SU-DHL-6 (cell line): ENCODE measurements around the gene NCKIPSD.
A peak's percentile ranks its signal among the peaks of the same experiment; 100 is the strongest.

Experiments
- H2AFZ ChIP-seq: fragments of 200-600 bp; sonication (generic); 2 replicates; pipeline ENCODE4 v1.6.1; 2014; ENCODE audit warnings: low read depth, mild to moderate bottlenecking, moderate library complexity, mixed read lengths, antibody characterized with exemption, low read length; ENCODE audit not compliant: severe bottlenecking
- H3F3A ChIP-seq: fragments of 200-600 bp; shearing (Covaris generic); 2 replicates; pipeline ENCODE4 v1.6.0; 2016; ENCODE audit warnings: antibody characterized with exemption, mild to moderate bottlenecking; ENCODE audit not compliant: insufficient read depth
- H3K27ac ChIP-seq: fragments of 200-600 bp; sonication (generic); 2 replicates; pipeline ENCODE4 v1.5.1; 2016; ENCODE audit warnings: low read depth, mild to moderate bottlenecking, low read length, moderate library complexity, mixed read lengths
- H3K27me3 ChIP-seq: fragments of 200-600 bp; sonication (generic), shearing (Covaris generic); 2 replicates; pipeline ENCODE4 v1.6.0; 2014; ENCODE audit warnings: mild to moderate bottlenecking, low read length
- H3K36me3 ChIP-seq: fragments of 200-600 bp; sonication (generic); 2 replicates; pipeline ENCODE4 v1.6.1; 2014; ENCODE audit warnings: mild to moderate bottlenecking, low read length, mixed read lengths
- H3K4me2 ChIP-seq: fragments of 300-600, 200-600 bp; shearing (Covaris generic), sonication (generic); 2 replicates; pipeline ENCODE4 v1.6.0; 2014; ENCODE audit warnings: low read length, low read depth, mild to moderate bottlenecking; ENCODE audit not compliant: poor library complexity, severe bottlenecking
- H3K4me3 ChIP-seq: fragments of 200-600 bp; sonication (generic); 2 replicates; pipeline ENCODE4 v1.5.1; 2014; ENCODE audit warnings: antibody characterized with exemption, low read length, mild to moderate bottlenecking, mixed read lengths; ENCODE audit not compliant: insufficient read depth, poor library complexity, severe bottlenecking
- H3K79me2 ChIP-seq: fragments of 200-600 bp; sonication (generic); 2 replicates; pipeline ENCODE4 v1.6.1; 2014; ENCODE audit warnings: mild to moderate bottlenecking, low read length, moderate library complexity; ENCODE audit not compliant: insufficient read depth
- H3K9ac ChIP-seq: fragments of 200-600 bp; sonication (generic); 2 replicates; pipeline ENCODE4 v1.7.0; 2014; ENCODE audit warnings: mild to moderate bottlenecking, low read length
- H3K9me2 ChIP-seq: fragments of 200-600 bp; sonication (generic); replicated peaks from 2 replicates; pipeline ENCODE4 v1.6.1; 2014; ENCODE audit warnings: low read length; ENCODE audit not compliant: insufficient read depth
- H3K9me3 ChIP-seq: fragments of 200-600 bp; sonication (generic); 2 replicates; pipeline ENCODE4 v1.6.1; 2014; ENCODE audit warnings: low read length, mixed read lengths; ENCODE audit not compliant: insufficient read depth
- H4K20me1 ChIP-seq: fragments of 200-600 bp; sonication (generic); 2 replicates; pipeline ENCODE4 v1.6.1; 2014; ENCODE audit warnings: low read depth, mild to moderate bottlenecking, antibody characterized with exemption, low read length, moderate library complexity, mixed read lengths
- CTCF ChIP-seq: fragments of 200-600 bp; sonication (generic); IDR thresholded peaks from one replicate; pipeline ENCODE4 v1.5.1; 2017; ENCODE audit warnings: antibody characterized with exemption, mild to moderate bottlenecking, low read length, moderate library complexity; ENCODE audit not compliant: insufficient read depth, poor library complexity, severe bottlenecking
- EZH2phosphoT487 ChIP-seq: fragments of 200-600 bp; sonication (generic), shearing (Covaris generic); conservative IDR thresholded peaks from 2 replicates; pipeline ENCODE4 v1.6.1; 2018; ENCODE audit warnings: mild to moderate bottlenecking, antibody characterized with exemption, low read length, moderate library complexity, mixed read lengths

The NCKIPSD gene

GRCh38 chr3:48684480-48685143 is 1.1 kb downstream of the NCKIPSD start:
- peak overlapping the region; percentile 91 for H3K27ac ChIP-seq
- H2AFZ ChIP-seq = no peak overlapping the region
- peak overlapping the region; percentile 95 for H3K9ac ChIP-seq
- peak overlapping the region; percentile 97 for H3K4me3 ChIP-seq
- no peaks in the 10 kb centered on the region for H3K9me2 ChIP-seq
- no peaks in the 10 kb centered on the region for H3K27me3 ChIP-seq
- peak overlapping the region; percentile 90 for H3K4me2 ChIP-seq
- H4K20me1 ChIP-seq = no peaks in the 10 kb centered on the region
- peaks cover 26% of the 10 kb centered on the region for H3F3A ChIP-seq
- no peaks in the 10 kb centered on the region for H3K36me3 ChIP-seq
- no peak for TF ChIP-seq EZH2phosphoT487
- no peak for TF ChIP-seq CTCF
- peaks cover 26% of the 10 kb centered on the region for H3K79me2 ChIP-seq
- H3K9me3 ChIP-seq = no peaks in the 10 kb centered on the region

- Histone ChIP-seq H3K4me2 (peak overlapping the region; percentile 90), H3K9me2 (no peaks in the 10 kb centered on the region), H3K27ac (no peak overlapping the region), H3K36me3 (no peaks in the 10 kb centered on the region), H3K9me3 (no peaks in the 10 kb centered on the region), H3F3A (peaks cover 26% of the 10 kb centered on the region), H2AFZ (no peak overlapping the region), H4K20me1 (no peaks in the 10 kb centered on the region), H3K27me3 (no peaks in the 10 kb centered on the region), H3K9ac (peak overlapping the region; percentile 95), H3K79me2 (peaks cover 26% of the 10 kb centered on the region), H3K4me3 (peak overlapping the region; percentile 97)
- no peak for TF ChIP-seq CTCF
- TF ChIP-seq EZH2phosphoT487 = no peak
These were observed 1.7 kb downstream of the NCKIPSD start for GRCh38 chr3:48684054-48684349.

- Histone ChIP-seq H3K4me3 (no peak overlapping the region), H3K9me3 (no peaks in the 10 kb centered on the region), H2AFZ (no peak overlapping the region), H3F3A (peaks cover 19% of the 10 kb centered on the region), H3K9ac (no peak overlapping the region), H3K27me3 (no peaks in the 10 kb centered on the region), H3K79me2 (peaks cover 26% of the 10 kb centered on the region), H3K36me3 (no peaks in the 10 kb centered on the region), H3K27ac (no peak overlapping the region), H3K9me2 (no peaks in the 10 kb centered on the region), H4K20me1 (no peaks in the 10 kb centered on the region), H3K4me2 (no peak overlapping the region)
- no peak for TF ChIP-seq CTCF
- no peak for TF ChIP-seq EZH2phosphoT487
These were observed 2.9 kb downstream of the NCKIPSD start for GRCh38 chr3:48682786-48683185.
